GM19193 (cell line): Measurements from ENCODE around the gene TRIM41.

Experiments
- POLR2A ChIP-seq: IDR thresholded peaks from 4 replicates; pipeline ENCODE4 v1.6.1; 2011; ENCODE audit not compliant: insufficient read depth, insufficient read length; ENCODE audit errors: extremely low read depth

TRIM41 gene

DNA sequence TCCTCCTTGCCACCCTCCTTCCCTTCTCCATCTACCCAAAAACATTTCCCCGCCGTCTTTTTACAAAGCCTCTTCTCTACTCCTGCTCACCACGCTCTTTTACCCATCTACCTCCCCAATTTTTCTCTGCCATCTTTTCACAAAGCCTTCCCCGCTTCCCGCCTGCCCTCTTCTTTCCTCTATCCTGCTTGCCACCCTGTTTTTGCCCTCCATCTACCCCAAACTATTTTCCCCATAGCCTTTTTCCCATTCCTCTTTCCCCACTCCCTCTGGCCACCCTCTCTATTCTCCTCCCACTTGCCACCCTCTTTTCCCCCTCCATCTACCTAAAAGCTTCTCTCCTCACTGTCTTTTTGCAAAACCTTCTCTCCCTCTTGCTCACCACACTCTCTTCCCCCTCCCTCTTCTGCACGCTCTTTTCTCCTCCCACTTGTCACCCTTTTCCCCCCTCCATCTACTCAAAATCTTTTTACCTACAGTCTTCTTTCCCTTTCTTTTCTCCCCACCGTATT is 57.2 kb downstream of the TRIM41 start:
- TF ChIP-seq POLR2A: no peak

- TF ChIP-seq POLR2A: no peak
These were observed 58.2 kb downstream of the TRIM41 start for GRCh38 chr5:181281077-181281983.

DNA sequence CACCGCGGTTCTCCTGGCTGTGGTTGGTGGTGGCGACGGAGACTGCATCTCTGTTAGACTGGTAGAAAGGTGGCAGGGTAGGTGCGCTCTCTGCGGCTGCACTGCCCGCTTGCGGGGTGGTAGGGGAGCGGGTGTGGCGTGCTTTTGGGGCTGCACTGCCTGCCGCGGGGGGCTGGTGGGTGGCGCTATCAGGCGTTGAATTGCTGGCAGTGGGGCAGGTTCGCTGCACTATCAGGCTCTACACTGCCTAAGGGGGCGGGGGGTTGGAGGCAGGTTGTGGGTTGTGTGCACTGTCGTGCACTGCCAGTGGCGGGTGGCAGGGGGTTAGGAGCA is 58.9 kb downstream of the TRIM41 start:
- no peak for TF ChIP-seq POLR2A

DNA sequence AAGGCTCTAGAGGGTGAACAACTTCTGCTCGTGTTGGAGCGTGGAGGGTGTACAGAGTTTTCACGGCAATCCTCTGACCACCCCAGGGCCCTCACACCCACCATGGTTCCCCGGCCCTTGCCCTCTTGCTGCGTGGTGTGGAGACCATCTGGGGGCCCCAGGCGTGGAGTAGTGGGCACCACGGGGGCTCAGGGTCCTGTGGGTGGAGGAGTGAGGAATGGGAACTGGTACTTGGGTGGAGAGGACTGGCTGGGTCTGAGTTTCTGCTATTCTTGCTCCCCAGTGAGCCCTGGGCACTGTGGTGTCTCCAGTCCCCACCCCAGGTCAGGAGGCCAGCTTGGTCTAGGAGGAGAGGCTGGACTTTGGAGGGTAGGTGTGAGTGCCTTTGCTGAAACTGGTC is 59.8 kb downstream of the TRIM41 start:
- no peak for TF ChIP-seq POLR2A

GRCh38 chr5:181283347-181283746 is 60.3 kb downstream of the TRIM41 start:
- no peak for TF ChIP-seq POLR2A
